Measurements from ENCODE around the gene HYCC2. TPM values are rescaled to one million over a fixed set of nuclear protein-coding genes. Genes with fewer than 3 reads are reported as not detected.

Gene HYCC2
- polyA plus RNA-seq, 1 donor (not counting 4 experiments of a cell fraction or from before 2014, with no cell fraction given) = 8.0 TPM

- Histone ChIP-seq H2AFZ (ENCODE audit: control insufficient read depth, low read length) (no peak overlapping the region), H3K9me1 (ENCODE audit: control insufficient read depth, extremely low read depth, insufficient read depth, low read length) (no peaks in the 10 kb centered on the region), H3K9me3 (ENCODE audit: control insufficient read depth, low read depth, low read length) (no peaks in the 10 kb centered on the region), H4K20me1 (ENCODE audit: control insufficient read depth, extremely low read depth, insufficient read depth, low read length) (no peaks in the 10 kb centered on the region), H3K4me2 (ENCODE audit: control insufficient read depth, extremely low read depth, insufficient read depth, low read depth, low read length) (no peak overlapping the region), H3K27ac (ENCODE audit: control insufficient read depth, insufficient read depth, low read length) (no peak overlapping the region), H3K79me2 (ENCODE audit: control insufficient read depth, insufficient read depth, low read length) (no peaks in the 10 kb centered on the region), H3K27me3 (ENCODE audit: control insufficient read depth, extremely low read depth, insufficient read depth, low read length) (no peaks in the 10 kb centered on the region), H3K4me1 (ENCODE audit: control insufficient read depth, extremely low read depth, insufficient read depth, low read length) (no peaks in the 10 kb centered on the region), H3K4me3 (ENCODE audit: control insufficient read depth in 2 of 3, extremely low read depth in 1 of 3, insufficient read depth in 2 of 3, low read depth in 1 of 3, low read length in 3 of 3) (no peak overlapping the region), H3K36me3 (ENCODE audit: control insufficient read depth in 2 of 2, extremely low read depth in 1 of 2, insufficient read depth in 2 of 2, low read length in 2 of 2) (no peaks in the 10 kb centered on the region), H3K9ac (ENCODE audit: control insufficient read depth, extremely low read depth, insufficient read depth, low read length) (no peak overlapping the region)
- FAIRE-seq = no peak
- TF ChIP-seq EZH2 (IDR thresholded peaks at IDR 0.05; ENCODE audit: low read length) = no peak
- TF ChIP-seq, protein P1, sequence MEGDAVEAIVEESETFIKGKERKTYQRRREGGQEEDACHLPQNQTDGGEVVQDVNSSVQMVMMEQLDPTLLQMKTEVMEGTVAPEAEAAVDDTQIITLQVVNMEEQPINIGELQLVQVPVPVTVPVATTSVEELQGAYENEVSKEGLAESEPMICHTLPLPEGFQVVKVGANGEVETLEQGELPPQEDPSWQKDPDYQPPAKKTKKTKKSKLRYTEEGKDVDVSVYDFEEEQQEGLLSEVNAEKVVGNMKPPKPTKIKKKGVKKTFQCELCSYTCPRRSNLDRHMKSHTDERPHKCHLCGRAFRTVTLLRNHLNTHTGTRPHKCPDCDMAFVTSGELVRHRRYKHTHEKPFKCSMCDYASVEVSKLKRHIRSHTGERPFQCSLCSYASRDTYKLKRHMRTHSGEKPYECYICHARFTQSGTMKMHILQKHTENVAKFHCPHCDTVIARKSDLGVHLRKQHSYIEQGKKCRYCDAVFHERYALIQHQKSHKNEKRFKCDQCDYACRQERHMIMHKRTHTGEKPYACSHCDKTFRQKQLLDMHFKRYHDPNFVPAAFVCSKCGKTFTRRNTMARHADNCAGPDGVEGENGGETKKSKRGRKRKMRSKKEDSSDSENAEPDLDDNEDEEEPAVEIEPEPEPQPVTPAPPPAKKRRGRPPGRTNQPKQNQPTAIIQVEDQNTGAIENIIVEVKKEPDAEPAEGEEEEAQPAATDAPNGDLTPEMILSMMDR (optimal IDR thresholded peaks at IDR 0.05 in 1 of 3, IDR thresholded peaks at IDR 0.05 in 1 of 3, conservative IDR thresholded peaks at IDR 0.05 in 1 of 3; ENCODE audit: extremely low read depth in 1 of 3, insufficient read depth in 2 of 3, low read length in 3 of 3) = no peak
- DNase-seq (ENCODE audit: low read depth, low spot score) = no peak
- dilution Hi-C loops (cut with MboI; ENCODE audit: extremely low pct_ligation_motif_present, low sequenced_read_pairs) = no loop called here
Observed at GRCh38 chr2:201109186-201109585, 37.7 kb upstream of the HYCC2 start.

- Histone ChIP-seq H2AFZ (ENCODE audit: control insufficient read depth, low read length) (no peak overlapping the region), H3K36me3 (ENCODE audit: control insufficient read depth in 2 of 2, extremely low read depth in 1 of 2, insufficient read depth in 2 of 2, low read length in 2 of 2) (no peaks in the 10 kb centered on the region), H3K4me3 (ENCODE audit: control insufficient read depth in 2 of 3, extremely low read depth in 1 of 3, insufficient read depth in 2 of 3, low read depth in 1 of 3, low read length in 3 of 3) (no peak overlapping the region), H3K27ac (ENCODE audit: control insufficient read depth, insufficient read depth, low read length) (no peak overlapping the region), H3K4me2 (ENCODE audit: control insufficient read depth, extremely low read depth, insufficient read depth, low read depth, low read length) (no peak overlapping the region), H3K4me1 (ENCODE audit: control insufficient read depth, extremely low read depth, insufficient read depth, low read length) (no peaks in the 10 kb centered on the region), H4K20me1 (ENCODE audit: control insufficient read depth, extremely low read depth, insufficient read depth, low read length) (no peaks in the 10 kb centered on the region), H3K27me3 (ENCODE audit: control insufficient read depth, extremely low read depth, insufficient read depth, low read length) (no peaks in the 10 kb centered on the region), H3K79me2 (ENCODE audit: control insufficient read depth, insufficient read depth, low read length) (no peaks in the 10 kb centered on the region), H3K9ac (ENCODE audit: control insufficient read depth, extremely low read depth, insufficient read depth, low read length) (no peak overlapping the region), H3K9me1 (ENCODE audit: control insufficient read depth, extremely low read depth, insufficient read depth, low read length) (no peaks in the 10 kb centered on the region), H3K9me3 (ENCODE audit: control insufficient read depth, low read depth, low read length) (no peaks in the 10 kb centered on the region)
- no peak for TF ChIP-seq EZH2 (IDR thresholded peaks at IDR 0.05; ENCODE audit: low read length)
- TF ChIP-seq, protein P1 (optimal IDR thresholded peaks at IDR 0.05 in 1 of 3, IDR thresholded peaks at IDR 0.05 in 1 of 3, conservative IDR thresholded peaks at IDR 0.05 in 1 of 3; ENCODE audit: extremely low read depth in 1 of 3, insufficient read depth in 2 of 3, low read length in 3 of 3) = no peak
- FAIRE-seq (no peak), DNase-seq (ENCODE audit: low read depth, low spot score) (no peak)
- dilution Hi-C loops (cut with MboI; ENCODE audit: extremely low pct_ligation_motif_present, low sequenced_read_pairs) = no loop called here
Observed at GRCh38 chr2:201108341-201108740, 36.9 kb upstream of the HYCC2 start.
